WTC11 (cell line): ENCODE results near the gene TANC1. TPM values are rescaled to one million over a fixed set of nuclear protein-coding genes. Genes with fewer than 3 reads are reported as not detected.

Experiments
- ATAC-seq: fragments of 200-7000 bp; cut with Tn5 transposase; 2 replicates; pipeline ENCODE4 v1.10.0; 2021; ENCODE audit warnings: mild to moderate bottlenecking, moderate library complexity
- CTCF ChIA-PET: fragments of 300-600 bp; sonication (Branson Sonifier 250); formaldehyde crosslinking; loops from one replicate; lab custom pipeline; 2021; ENCODE audit warnings: antibody characterized with exemption; lab: Charles Lee
- POLR2A ChIA-PET: fragments of 350-600 bp; sonication (Branson Sonifier 250); formaldehyde crosslinking; loops from one replicate; lab custom pipeline; 2021; ENCODE audit warnings: antibody characterized with exemption; lab: Charles Lee
- DNase-seq: peaks from one replicate; pipeline ENCODE4 v3.0.0; 2021; ENCODE audit warnings: low spot score
- H3K27ac Mint-ChIP-seq: 2 replicates; pipeline ENCODE4 v1.8.0; 2021; ENCODE audit warnings: mixed read lengths
- H3K27me3 Mint-ChIP-seq: 2 replicates; pipeline ENCODE4 v1.8.0; 2021; ENCODE audit warnings: low read depth, mild to moderate bottlenecking, moderate library complexity, mixed read lengths
- H3K36me3 Mint-ChIP-seq: 2 replicates; pipeline ENCODE4 v1.8.0; 2021; ENCODE audit warnings: mixed read lengths
- H3K4me1 Mint-ChIP-seq: 2 replicates; pipeline ENCODE4 v1.8.0; 2022; ENCODE audit warnings: mixed read lengths
- H3K4me3 Mint-ChIP-seq: 2 replicates; pipeline ENCODE4 v1.8.0; 2021; ENCODE audit warnings: mild to moderate bottlenecking, moderate library complexity, mixed read lengths
- H3K9me3 Mint-ChIP-seq: 2 replicates; pipeline ENCODE4 v1.8.0; 2021; ENCODE audit warnings: mixed read lengths
- CREB1 ChIP-seq: sonication (generic); formaldehyde crosslinking; IDR thresholded peaks from 2 replicates; pipeline ENCODE4 v1.8.0; 2023; ENCODE audit warnings: mild to moderate bottlenecking, missing genetic modification reagents
- CREM ChIP-seq: sonication (generic); formaldehyde crosslinking; IDR thresholded peaks from 2 replicates; pipeline ENCODE4 v1.8.1; 2022; ENCODE audit warnings: mild to moderate bottlenecking, missing genetic modification reagents, moderate library complexity
- FOXP1 ChIP-seq: sonication (generic); formaldehyde crosslinking; IDR thresholded peaks from 2 replicates; pipeline ENCODE4 v1.8.0; 2022; ENCODE audit warnings: missing genetic modification reagents, mild to moderate bottlenecking, moderate library complexity, borderline replicate concordance
- GABPB1 ChIP-seq: sonication (generic); formaldehyde crosslinking; IDR thresholded peaks from 2 replicates; pipeline ENCODE4 v1.8.1; 2023; ENCODE audit warnings: mild to moderate bottlenecking, missing genetic modification reagents
- GRHL2 ChIP-seq: fragments of 250-450 bp; sonication (Bioruptor Pico); IDR thresholded peaks from 2 replicates; pipeline ENCODE4 v1.8.0; 2022; ENCODE audit warnings: mild to moderate bottlenecking, moderate library complexity; ENCODE audit not compliant: insufficient replicate concordance, severe bottlenecking
- HMGA2 ChIP-seq: fragments of 250-450 bp; sonication (Bioruptor Pico); IDR thresholded peaks from 2 replicates; pipeline ENCODE4 v1.4.0; 2021; ENCODE audit warnings: mild to moderate bottlenecking, moderate library complexity
- JAZF1 ChIP-seq: fragments of 250-450 bp; sonication (Bioruptor Pico); IDR thresholded peaks from 2 replicates; pipeline ENCODE4 v1.9.0; 2021; ENCODE audit warnings: moderate library complexity, mild to moderate bottlenecking, inconsistent platforms
- NFATC4 ChIP-seq: fragments of 250-450 bp; sonication (Bioruptor Pico); IDR thresholded peaks from 2 replicates; pipeline ENCODE4 v1.9.0; 2021; ENCODE audit warnings: mild to moderate bottlenecking
- NR1H2 ChIP-seq: sonication (generic); formaldehyde crosslinking; IDR thresholded peaks from 2 replicates; pipeline ENCODE4 v1.9.0; 2021; ENCODE audit warnings: mild to moderate bottlenecking, moderate library complexity, missing genetic modification reagents
- RORB ChIP-seq: fragments of 250-450 bp; sonication (Bioruptor Pico); IDR thresholded peaks from 2 replicates; pipeline ENCODE4 v1.9.0; 2021; ENCODE audit warnings: mild to moderate bottlenecking
- SMAD4 ChIP-seq: sonication (generic); formaldehyde crosslinking; IDR thresholded peaks from 2 replicates; pipeline ENCODE4 v1.8.0; 2022; ENCODE audit warnings: mild to moderate bottlenecking, missing genetic modification reagents
- SOX15 ChIP-seq: fragments of 250-450 bp; sonication (Bioruptor Pico); IDR thresholded peaks from 2 replicates; pipeline ENCODE4 v1.9.0; 2021; ENCODE audit warnings: mild to moderate bottlenecking
- TP53 ChIP-seq: sonication (generic); formaldehyde crosslinking; IDR thresholded peaks from 2 replicates; pipeline ENCODE4 v1.8.1; 2023; ENCODE audit warnings: mild to moderate bottlenecking, missing genetic modification reagents
- ZBTB21 ChIP-seq: sonication (generic); formaldehyde crosslinking; IDR thresholded peaks from 2 replicates; pipeline ENCODE4 v1.8.1; 2023; ENCODE audit warnings: mild to moderate bottlenecking, missing genetic modification reagents, borderline replicate concordance
- ZNF138 ChIP-seq: sonication (generic); formaldehyde crosslinking; conservative IDR thresholded peaks from 2 replicates; pipeline ENCODE4 v1.8.1; 2022; ENCODE audit warnings: mild to moderate bottlenecking, moderate library complexity, missing genetic modification reagents
- ZNF219 ChIP-seq: sonication (generic); formaldehyde crosslinking; IDR thresholded peaks from 2 replicates; pipeline ENCODE4 v1.8.0; 2023; ENCODE audit warnings: missing genetic modification reagents, mild to moderate bottlenecking, borderline replicate concordance
- ZNF232 ChIP-seq: sonication (generic); formaldehyde crosslinking; IDR thresholded peaks from 2 replicates; pipeline ENCODE4 v1.8.0; 2022; ENCODE audit warnings: mild to moderate bottlenecking, missing genetic modification reagents
- ZNF317 ChIP-seq: sonication (generic); formaldehyde crosslinking; IDR thresholded peaks from 2 replicates; pipeline ENCODE4 v1.8.1; 2023; ENCODE audit warnings: low read depth, mild to moderate bottlenecking, moderate library complexity, missing genetic modification reagents, borderline replicate concordance
- total RNA-seq: library from RNA; stranded (reverse); gene quantifications from 3 replicates; pipeline ENCODE4 v1.2.3, GENCODE V29; 2021
- TF ChIP-seq, protein P1 (sequence below): sonication (generic); formaldehyde crosslinking; IDR thresholded peaks from 2 replicates; pipeline ENCODE4 v1.8.0; 2022; ENCODE audit warnings: mild to moderate bottlenecking, missing genetic modification reagents
- TF ChIP-seq, protein P2 (sequence below): fragments of 250-450 bp; sonication (Bioruptor Pico); conservative IDR thresholded peaks from 2 replicates; pipeline ENCODE4 v1.9.0; 2021; ENCODE audit warnings: mild to moderate bottlenecking
- TF ChIP-seq, protein P3 (sequence below): sonication (generic); formaldehyde crosslinking; IDR thresholded peaks from 2 replicates; pipeline ENCODE4 v1.8.0; 2022; ENCODE audit warnings: missing genetic modification reagents
- TF ChIP-seq, protein P4 (sequence below): sonication (generic); formaldehyde crosslinking; conservative IDR thresholded peaks from 2 replicates; pipeline ENCODE4 v1.8.1; 2022; ENCODE audit warnings: mild to moderate bottlenecking, missing genetic modification reagents
- TF ChIP-seq, protein P5 (sequence below): sonication (generic); formaldehyde crosslinking; IDR thresholded peaks from 2 replicates; pipeline ENCODE4 v1.8.1; 2023; ENCODE audit warnings: mild to moderate bottlenecking, missing genetic modification reagents

The TANC1 gene
- total RNA-seq, 1 experiment from 2014 or later: 11.6 TPM

DNA sequence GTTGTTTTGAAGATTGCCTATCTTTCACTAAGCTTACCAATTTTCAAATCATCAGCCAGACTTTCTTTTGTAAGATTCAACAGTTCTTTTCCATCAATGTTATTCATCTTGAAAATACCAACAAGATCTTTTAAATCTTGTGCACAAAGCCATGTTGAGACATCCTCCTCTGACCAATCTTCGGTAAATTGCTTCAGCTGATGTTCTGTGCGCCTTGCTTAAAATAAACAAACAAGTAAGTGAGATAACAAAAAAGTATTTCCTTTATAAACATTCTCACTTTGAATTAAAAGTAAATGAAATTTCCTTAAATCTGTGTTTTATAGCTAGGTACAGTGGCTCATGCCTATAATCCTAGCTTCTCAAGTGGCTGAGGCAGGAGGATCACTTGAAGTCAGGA, 287.7 kb downstream of the TANC1 start:
- no peak overlapping the region for H3K27ac Mint-ChIP-seq
- CTCF ChIA-PET: no interaction called here
- no peaks in the 10 kb centered on the region for H3K9me3 Mint-ChIP-seq

DNA sequence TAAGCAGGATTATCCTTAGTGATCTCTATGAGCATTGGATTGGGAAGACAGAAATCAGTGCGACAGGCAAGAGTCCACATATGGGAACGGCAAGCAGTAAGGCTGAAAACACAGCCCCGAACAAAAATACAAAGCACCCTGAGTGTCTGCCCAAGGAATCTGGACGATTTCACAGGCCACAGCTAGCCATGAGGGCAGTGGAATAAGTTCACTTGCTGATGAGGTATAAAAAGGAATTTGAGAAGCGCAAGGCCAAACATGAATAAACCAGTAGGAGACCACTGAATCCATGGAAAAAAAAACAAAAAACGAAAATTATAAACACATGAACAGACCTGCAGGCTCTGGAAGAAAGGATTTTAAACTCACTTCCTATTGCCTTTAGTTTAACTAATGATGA, 293.8 kb downstream of the TANC1 start:
- TF ChIP-seq HMGA2 (no peak), NFATC4 (CRISPR knock-in tag) (no peak), JAZF1 (CRISPR knock-in tag) (no peak), GABPB1 (CRISPR knock-in tag) (no peak), ZNF219 (CRISPR knock-in tag) (no peak), SMAD4 (CRISPR knock-in tag) (no peak), SOX15 (CRISPR knock-in tag) (no peak), CREB1 (CRISPR knock-in tag) (no peak), FOXP1 (CRISPR knock-in tag) (no peak), RORB (CRISPR knock-in tag) (no peak)
- TF ChIP-seq, protein P1, sequence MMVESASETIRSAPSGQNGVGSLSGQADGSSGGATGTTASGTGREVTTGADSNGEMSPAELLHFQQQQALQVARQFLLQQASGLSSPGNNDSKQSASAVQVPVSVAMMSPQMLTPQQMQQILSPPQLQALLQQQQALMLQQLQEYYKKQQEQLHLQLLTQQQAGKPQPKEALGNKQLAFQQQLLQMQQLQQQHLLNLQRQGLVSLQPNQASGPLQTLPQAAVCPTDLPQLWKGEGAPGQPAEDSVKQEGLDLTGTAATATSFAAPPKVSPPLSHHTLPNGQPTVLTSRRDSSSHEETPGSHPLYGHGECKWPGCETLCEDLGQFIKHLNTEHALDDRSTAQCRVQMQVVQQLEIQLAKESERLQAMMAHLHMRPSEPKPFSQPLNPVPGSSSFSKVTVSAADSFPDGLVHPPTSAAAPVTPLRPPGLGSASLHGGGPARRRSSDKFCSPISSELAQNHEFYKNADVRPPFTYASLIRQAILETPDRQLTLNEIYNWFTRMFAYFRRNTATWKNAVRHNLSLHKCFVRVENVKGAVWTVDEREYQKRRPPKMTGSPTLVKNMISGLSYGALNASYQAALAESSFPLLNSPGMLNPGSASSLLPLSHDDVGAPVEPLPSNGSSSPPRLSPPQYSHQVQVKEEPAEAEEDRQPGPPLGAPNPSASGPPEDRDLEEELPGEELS (CRISPR knock-in tag): no peak
- TF ChIP-seq, protein P2, sequence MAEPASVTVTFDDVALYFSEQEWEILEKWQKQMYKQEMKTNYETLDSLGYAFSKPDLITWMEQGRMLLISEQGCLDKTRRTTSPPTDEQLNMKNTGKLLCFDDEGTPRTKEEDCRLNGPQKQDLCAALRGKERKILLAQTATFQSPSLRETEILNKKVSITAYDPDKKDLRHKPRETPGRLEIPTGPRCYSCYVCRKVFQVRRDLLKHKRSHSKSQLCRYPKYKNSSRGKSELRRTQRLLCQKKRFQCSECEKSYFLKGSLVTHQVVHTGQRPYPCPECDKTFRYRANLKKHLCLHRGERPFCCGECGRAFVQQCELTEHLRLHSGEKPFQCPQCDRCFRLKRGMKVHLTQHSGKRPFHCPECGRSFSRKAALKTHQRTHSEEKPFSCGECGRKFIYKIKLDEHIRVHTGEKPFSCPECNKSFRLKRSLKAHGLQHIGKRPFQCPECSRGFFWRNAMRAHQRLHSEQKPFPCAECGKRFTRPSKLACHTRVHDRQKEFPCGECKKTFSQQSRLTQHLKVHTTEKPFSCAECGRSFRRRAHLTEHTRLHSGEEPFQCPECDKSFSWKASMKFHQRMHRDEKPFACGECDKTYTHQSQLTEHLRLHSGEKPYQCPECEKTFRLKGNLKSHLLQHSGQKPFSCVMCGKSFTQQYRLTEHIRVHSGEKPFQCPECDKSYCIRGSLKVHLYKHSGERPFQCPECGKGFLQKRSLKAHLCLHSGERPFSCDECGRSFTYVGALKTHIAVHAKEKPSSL (CRISPR knock-in tag): no peak
- H3K4me3 Mint-ChIP-seq: no peak overlapping the region
- H3K27ac Mint-ChIP-seq: no peak overlapping the region
- no peaks in the 10 kb centered on the region for H3K36me3 Mint-ChIP-seq
- DNase-seq (no peak), ATAC-seq (no peak)
- POLR2A ChIA-PET: no interaction called here
- CTCF ChIA-PET: no interaction called here
- no peaks in the 10 kb centered on the region for H3K27me3 Mint-ChIP-seq
- H3K9me3 Mint-ChIP-seq: no peaks in the 10 kb centered on the region
- peaks cover 8% of the 10 kb centered on the region for H3K4me1 Mint-ChIP-seq

More for the DNA sequence above, 287.7 kb downstream of the TANC1 start:
- Mint-ChIP-seq H3K4me1 (no peaks in the 10 kb centered on the region), H3K27me3 (no peaks in the 10 kb centered on the region), H3K4me3 (no peak overlapping the region), H3K36me3 (peaks cover 4% of the 10 kb centered on the region; the same call in 1 of the 2 replicates)
- no peak for DNase-seq
- no peak for TF ChIP-seq HMGA2
- no peak for TF ChIP-seq GRHL2
- TF ChIP-seq, protein P3, sequence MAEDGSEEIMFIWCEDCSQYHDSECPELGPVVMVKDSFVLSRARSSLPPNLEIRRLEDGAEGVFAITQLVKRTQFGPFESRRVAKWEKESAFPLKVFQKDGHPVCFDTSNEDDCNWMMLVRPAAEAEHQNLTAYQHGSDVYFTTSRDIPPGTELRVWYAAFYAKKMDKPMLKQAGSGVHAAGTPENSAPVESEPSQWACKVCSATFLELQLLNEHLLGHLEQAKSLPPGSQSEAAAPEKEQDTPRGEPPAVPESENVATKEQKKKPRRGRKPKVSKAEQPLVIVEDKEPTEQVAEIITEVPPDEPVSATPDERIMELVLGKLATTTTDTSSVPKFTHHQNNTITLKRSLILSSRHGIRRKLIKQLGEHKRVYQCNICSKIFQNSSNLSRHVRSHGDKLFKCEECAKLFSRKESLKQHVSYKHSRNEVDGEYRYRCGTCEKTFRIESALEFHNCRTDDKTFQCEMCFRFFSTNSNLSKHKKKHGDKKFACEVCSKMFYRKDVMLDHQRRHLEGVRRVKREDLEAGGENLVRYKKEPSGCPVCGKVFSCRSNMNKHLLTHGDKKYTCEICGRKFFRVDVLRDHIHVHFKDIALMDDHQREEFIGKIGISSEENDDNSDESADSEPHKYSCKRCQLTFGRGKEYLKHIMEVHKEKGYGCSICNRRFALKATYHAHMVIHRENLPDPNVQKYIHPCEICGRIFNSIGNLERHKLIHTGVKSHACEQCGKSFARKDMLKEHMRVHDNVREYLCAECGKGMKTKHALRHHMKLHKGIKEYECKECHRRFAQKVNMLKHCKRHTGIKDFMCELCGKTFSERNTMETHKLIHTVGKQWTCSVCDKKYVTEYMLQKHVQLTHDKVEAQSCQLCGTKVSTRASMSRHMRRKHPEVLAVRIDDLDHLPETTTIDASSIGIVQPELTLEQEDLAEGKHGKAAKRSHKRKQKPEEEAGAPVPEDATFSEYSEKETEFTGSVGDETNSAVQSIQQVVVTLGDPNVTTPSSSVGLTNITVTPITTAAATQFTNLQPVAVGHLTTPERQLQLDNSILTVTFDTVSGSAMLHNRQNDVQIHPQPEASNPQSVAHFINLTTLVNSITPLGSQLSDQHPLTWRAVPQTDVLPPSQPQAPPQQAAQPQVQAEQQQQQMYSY (CRISPR knock-in tag): no peak
- TF ChIP-seq NR1H2 (CRISPR knock-in tag): no peak
- TF ChIP-seq, protein P4, sequence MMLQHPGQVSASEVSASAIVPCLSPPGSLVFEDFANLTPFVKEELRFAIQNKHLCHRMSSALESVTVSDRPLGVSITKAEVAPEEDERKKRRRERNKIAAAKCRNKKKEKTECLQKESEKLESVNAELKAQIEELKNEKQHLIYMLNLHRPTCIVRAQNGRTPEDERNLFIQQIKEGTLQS (CRISPR knock-in tag): no peak
- no peak for TF ChIP-seq ZNF138 (CRISPR knock-in tag)
- no peak for TF ChIP-seq ZNF232 (CRISPR knock-in tag)
- no peak for TF ChIP-seq ZBTB21 (CRISPR knock-in tag)
- TF ChIP-seq, protein P5, sequence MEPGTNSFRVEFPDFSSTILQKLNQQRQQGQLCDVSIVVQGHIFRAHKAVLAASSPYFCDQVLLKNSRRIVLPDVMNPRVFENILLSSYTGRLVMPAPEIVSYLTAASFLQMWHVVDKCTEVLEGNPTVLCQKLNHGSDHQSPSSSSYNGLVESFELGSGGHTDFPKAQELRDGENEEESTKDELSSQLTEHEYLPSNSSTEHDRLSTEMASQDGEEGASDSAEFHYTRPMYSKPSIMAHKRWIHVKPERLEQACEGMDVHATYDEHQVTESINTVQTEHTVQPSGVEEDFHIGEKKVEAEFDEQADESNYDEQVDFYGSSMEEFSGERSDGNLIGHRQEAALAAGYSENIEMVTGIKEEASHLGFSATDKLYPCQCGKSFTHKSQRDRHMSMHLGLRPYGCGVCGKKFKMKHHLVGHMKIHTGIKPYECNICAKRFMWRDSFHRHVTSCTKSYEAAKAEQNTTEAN (CRISPR knock-in tag): no peak
- no peak for TF ChIP-seq TP53 (CRISPR knock-in tag)
- TF ChIP-seq CREM (CRISPR knock-in tag): no peak
- no peak for TF ChIP-seq ZNF317 (CRISPR knock-in tag)
- POLR2A ChIA-PET: no interaction called here
- ATAC-seq: no peak
